NCI-H446 treated with DMSO at 0.1 percent for 48 hours (cell line): ENCODE results near the gene DCST1.
A peak's percentile ranks its signal among the peaks of the same experiment; 100 is the strongest.

Source experiments
- DNase-seq: peaks from one replicate; lab custom pipeline; 2025; lab: John Stamatoyannopoulos, UW

The DCST1 gene

DNA sequence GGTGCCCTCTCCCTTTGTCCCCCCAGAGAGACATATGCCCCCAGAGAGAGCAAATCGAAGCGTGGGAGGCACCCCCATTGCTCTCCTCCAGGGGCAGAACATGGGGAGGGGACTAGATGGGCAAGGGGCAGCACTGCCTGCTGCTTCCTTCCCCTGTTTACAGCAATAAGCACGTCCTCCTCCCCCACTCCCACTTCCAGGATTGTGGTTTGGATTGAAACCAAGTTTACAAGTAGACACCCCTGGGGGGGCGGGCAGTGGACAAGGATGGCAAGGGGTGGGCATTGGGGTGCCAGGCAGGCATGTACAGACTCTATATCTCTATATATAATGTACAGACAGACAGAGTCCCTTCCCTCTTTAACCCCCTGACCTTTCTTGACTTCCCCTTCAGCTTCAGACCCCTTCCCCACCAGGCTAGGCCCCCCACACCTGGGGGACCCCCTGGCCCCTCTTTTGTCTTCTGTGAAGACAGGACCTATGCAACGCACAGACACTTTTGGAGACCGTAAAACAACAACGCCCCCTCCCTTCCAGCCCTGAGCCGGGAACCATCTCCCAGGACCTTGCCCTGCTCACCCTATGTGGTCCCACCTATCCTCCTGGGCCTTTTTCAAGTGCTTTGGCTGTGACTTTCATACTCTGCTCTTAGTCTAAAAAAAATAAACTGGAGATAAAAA is 53.4 kb downstream of the DCST1 start:
- no peak for DNase-seq

DNA sequence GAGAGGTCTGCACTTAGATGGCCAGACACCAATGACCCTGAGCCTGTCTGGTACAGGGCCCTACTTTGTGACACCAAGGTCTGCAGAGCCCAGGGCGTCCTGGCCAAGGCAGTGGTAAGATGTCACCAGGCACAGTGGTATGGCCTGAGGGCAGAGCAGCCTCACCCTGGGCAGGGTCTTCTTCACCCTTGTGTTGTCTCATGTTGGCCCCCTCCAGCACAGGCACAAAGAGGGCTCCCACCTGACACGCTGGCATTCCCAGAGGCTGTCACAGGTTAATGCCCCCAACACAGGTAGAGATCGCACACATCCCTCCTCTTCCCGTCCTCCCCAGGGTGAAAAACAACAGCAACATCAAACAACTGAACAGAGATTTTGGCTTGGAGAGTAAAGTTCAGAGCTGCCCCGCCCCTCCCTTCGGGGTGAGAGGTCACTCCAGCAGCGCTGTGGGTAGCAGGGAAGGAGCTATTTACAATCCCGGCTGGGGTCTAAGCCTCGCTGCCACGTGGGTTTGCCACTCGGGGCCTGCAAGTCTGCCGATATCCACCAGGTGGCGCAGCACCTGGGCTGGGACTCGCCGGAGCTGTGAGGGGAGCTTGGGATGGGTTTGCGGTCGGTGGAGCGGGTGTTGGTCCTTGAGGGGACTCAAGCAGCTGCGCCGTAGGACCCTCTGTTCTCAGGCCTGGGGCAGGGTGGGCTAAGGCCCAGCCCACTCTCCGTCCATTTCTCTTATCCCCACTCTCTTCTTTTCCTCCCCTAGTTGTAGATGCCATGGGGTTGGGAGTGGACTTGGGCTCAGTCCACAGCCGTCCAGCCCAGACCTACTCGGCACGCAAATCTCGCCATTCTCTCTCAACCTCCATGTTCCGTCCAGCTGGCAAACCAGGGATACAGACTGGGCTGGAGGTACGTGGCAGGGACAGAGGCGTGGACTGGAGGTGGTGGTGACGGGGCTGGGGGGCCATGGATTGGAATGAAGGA is 57.7 kb downstream of the DCST1 start:
- peak; percentile 45 for DNase-seq

DNA sequence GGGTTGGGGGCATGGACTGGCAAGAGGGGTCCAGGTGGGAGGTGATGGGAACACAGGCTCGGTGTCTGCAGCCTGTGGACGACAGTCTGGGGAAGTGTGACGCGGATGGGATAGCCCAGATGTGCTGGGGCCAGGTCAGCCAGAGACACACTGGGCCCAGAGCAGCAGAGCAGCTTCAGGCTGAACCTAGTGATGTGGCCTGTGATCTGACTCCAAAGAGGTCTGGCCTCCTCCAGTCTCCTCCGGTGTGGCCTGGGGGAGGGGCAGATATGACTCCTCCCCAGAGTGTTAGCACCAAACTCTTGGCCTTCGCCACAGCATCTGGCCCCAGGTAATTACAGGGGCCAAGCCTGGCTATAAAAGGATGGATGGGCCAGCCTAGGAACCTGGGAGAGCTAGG is 58.5 kb downstream of the DCST1 start:
- DNase-seq: no peak

DNA sequence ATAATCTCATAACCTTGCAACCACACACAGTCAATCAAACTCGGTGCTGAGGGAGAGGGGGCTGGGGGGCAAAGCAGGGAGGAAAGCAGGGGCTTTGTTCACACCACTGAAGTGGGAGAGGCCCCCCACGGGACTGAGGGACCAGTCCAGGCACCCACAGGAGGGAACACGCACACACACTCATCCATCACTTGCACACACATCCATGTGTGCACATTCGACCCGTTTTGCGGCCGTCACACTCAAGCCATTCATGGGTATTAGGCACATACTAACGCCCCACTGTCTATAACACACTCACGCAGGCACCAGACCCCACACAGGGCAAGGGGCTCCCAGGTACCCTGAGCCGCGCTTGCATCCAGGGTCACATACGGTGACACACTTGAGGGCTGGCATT is 59.0 kb downstream of the DCST1 start:
- no peak for DNase-seq

DNA sequence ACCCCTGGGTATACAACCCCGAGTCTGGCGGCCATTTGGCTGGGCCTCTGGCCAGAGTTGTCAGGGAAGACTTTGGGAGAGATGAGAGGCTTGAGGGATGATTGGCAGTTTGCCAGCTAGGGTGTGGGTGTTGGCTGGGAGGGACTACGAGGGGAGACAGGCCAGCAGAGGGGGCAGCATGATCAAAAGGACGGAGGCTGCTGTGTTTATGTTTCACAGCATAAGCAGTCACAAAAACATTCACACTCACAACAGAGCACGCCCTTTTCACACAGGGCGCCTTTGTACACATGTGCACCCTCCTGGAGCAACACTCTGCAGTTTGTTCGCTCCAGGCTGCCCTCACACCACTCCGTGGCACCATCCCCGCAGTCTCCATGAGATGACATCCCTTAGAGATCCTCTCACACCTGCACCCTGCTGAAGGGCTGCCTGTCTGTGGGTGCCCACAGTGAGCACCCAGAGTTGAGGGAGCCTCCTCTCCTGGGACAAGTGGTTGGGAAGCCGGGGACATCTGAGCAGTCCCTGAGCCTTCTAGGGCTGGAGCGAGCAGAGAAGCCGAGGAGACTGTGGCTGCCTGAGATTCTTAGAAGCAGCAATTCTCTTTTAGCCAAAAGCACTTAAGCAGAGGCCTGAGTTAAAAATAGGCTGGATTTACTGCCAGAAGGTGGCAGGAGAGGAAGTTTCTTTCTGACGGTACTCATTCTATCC is 60.4 kb downstream of the DCST1 start:
- DNase-seq: peak; percentile 77

DNA sequence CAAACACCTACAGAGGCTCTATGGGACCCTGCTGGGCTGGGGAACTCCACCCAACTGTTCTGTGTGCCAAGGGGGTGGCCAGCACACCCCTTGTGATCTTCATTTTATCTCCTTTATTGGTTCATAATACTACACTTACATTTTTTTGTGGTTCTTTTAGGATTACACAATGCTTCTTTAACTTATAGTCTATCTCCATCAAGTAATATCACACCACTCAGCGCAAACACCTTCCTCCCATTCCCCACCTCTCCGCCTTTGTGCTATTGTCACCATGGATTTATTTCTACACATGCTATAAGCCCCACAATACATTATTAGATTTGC is 61.0 kb downstream of the DCST1 start:
- no peak for DNase-seq

DNA sequence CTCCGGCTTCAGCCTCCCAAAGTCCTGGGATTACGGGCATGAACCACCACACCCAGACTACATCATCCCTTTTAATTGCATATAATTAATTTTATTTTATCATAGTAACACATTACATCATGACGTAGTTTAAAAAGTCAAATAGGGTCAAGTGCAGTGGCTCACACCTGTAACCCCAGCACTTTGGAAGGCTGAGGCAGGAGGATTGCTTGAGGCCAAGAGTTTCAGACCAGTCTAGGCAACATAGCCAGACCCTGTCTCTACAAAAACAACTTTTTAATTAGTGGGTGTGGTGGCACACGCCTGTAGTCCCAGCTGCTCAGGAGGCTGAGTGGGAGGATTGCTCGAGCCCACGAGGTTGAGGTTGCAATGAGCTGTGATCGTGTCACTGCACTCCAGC is 65.7 kb downstream of the DCST1 start:
- DNase-seq: no peak
